IPS-18c (cell line): ENCODE results near the gene VSIG4.
"Not testable (repeated sequence)": the region's sequence is repeated elsewhere in the genome, so short reads cannot be mapped to it uniquely, and the experiment has no call there.

Experiments used
- H3K4me3 ChIP-seq: 2 replicates; pipeline ENCODE4 v1.7.0; 2013; ENCODE audit warnings: low read depth, mild to moderate bottlenecking, low read length, moderate library complexity; ENCODE audit not compliant: insufficient read depth
- H3K9me3 ChIP-seq: one replicate; pipeline ENCODE4 v1.6.1; 2013; ENCODE audit warnings: mild to moderate bottlenecking, low read length, moderate library complexity; ENCODE audit not compliant: control insufficient read depth, insufficient read depth

VSIG4 gene

GRCh38 chrX:66039944-66040343 lies at the start of gene VSIG4:
Gene VSIG4, minus strand, starts transcription at chrX:66040080. Its CDS starts 82 bp downstream, at chrX:66039998.
- no peak within 1 kb of the TSS for H3K4me3 ChIP-seq
- H3K9me3 ChIP-seq = no peaks in the 10 kb centered on the region

GRCh38 chrX:66076801-66077200 lies 36.9 kb upstream of the VSIG4 start:
- no peak overlapping the region for H3K4me3 ChIP-seq
- H3K9me3 ChIP-seq = peaks cover 5% of the 10 kb centered on the region

GRCh38 chrX:66074920-66075879 lies 35.3 kb upstream of the VSIG4 start:
- H3K9me3 ChIP-seq = peaks cover 5% of the 10 kb centered on the region
- no peak overlapping the region for H3K4me3 ChIP-seq

GRCh38 chrX:66071126-66071525 lies 31.2 kb upstream of the VSIG4 start:
- H3K4me3 ChIP-seq = no peak overlapping the region

GRCh38 chrX:66064261-66064660 lies 24.4 kb upstream of the VSIG4 start:
- Histone ChIP-seq H3K9me3 (no peaks in the 10 kb centered on the region), H3K4me3 (no peak overlapping the region)

More at GRCh38 chrX:66071126-66071525, 31.2 kb upstream of the VSIG4 start:
- peaks cover 5% of the 10 kb centered on the region for H3K9me3 ChIP-seq

- not testable (repeated sequence) for H3K9me3 ChIP-seq, H3K4me3 ChIP-seq
Observed at GRCh38 chrX:66057019-66057418, 17.1 kb upstream of the VSIG4 start.

GRCh38 chrX:66054978-66055377 lies 15.1 kb upstream of the VSIG4 start:
- Histone ChIP-seq H3K9me3 (peaks cover 4% of the 10 kb centered on the region), H3K4me3 (no peak overlapping the region)

GRCh38 chrX:66053414-66053813 lies 13.5 kb upstream of the VSIG4 start:
- Histone ChIP-seq H3K9me3 (peaks cover 4% of the 10 kb centered on the region), H3K4me3 (no peak overlapping the region)

GRCh38 chrX:66051980-66052379 lies 12.1 kb upstream of the VSIG4 start:
- no peak overlapping the region for H3K4me3 ChIP-seq
- peaks cover 4% of the 10 kb centered on the region for H3K9me3 ChIP-seq

- Histone ChIP-seq H3K4me3 (no peak overlapping the region), H3K9me3 (peaks cover 2% of the 10 kb centered on the region)
Observed at GRCh38 chrX:66050140-66050569, 10.3 kb upstream of the VSIG4 start.

- no peak overlapping the region for H3K4me3 ChIP-seq
- peaks cover 2% of the 10 kb centered on the region for H3K9me3 ChIP-seq
Observed at GRCh38 chrX:66049056-66049455, 9.2 kb upstream of the VSIG4 start.

- Histone ChIP-seq H3K4me3 (no peak overlapping the region), H3K9me3 (peaks cover 2% of the 10 kb centered on the region)
Observed at GRCh38 chrX:66046612-66047235, 6.8 kb upstream of the VSIG4 start.

GRCh38 chrX:66045894-66046293 lies 6.0 kb upstream of the VSIG4 start:
- Histone ChIP-seq H3K9me3 (no peaks in the 10 kb centered on the region), H3K4me3 (no peak overlapping the region)

GRCh38 chrX:66043584-66043983 lies 3.7 kb upstream of the VSIG4 start:
- H3K4me3 ChIP-seq = no peak overlapping the region
- no peaks in the 10 kb centered on the region for H3K9me3 ChIP-seq

GRCh38 chrX:66042307-66043077 lies 2.6 kb upstream of the VSIG4 start:
- no peak overlapping the region for H3K4me3 ChIP-seq
- no peaks in the 10 kb centered on the region for H3K9me3 ChIP-seq

- H3K9me3 ChIP-seq = no peaks in the 10 kb centered on the region
- H3K4me3 ChIP-seq = no peak overlapping the region
Observed at GRCh38 chrX:66038115-66038514, 1.8 kb downstream of the VSIG4 start.

- no peaks in the 10 kb centered on the region for H3K9me3 ChIP-seq
Observed at GRCh38 chrX:66036231-66036630, 3.6 kb downstream of the VSIG4 start.

More at GRCh38 chrX:66036231-66036630, 3.6 kb downstream of the VSIG4 start:
- H3K4me3 ChIP-seq = no peak overlapping the region
